Mucosa of descending colon (tissue), 3 donors: ENCODE data around the gene SMAD5. TPM values are rescaled to one million over a fixed set of nuclear protein-coding genes. Genes with fewer than 3 reads are reported as not detected.

Experiments
- ATAC-seq: fragments of 200-7000 bp; cut with Tn5 transposase; one replicate; pipeline ENCODE4 v1.9.1; 2020; ENCODE audit warnings: mild to moderate bottlenecking, moderate library complexity
- DNase-seq, 3 donors: peaks; one replicate each; pipeline ENCODE4 v3.0.0-alpha.2; 2020
- H3K36me3 ChIP-seq: fragments of 200-600 bp; one replicate; pipeline ENCODE4 v1.8.0; 2021; ENCODE audit warnings: low read depth, mild to moderate bottlenecking
- H3K4me1 ChIP-seq: fragments of 200-600 bp; one replicate; pipeline ENCODE4 v1.8.0; 2021; ENCODE audit warnings: low read depth, mild to moderate bottlenecking
- H3K4me3 ChIP-seq: fragments of 200-600 bp; one replicate; pipeline ENCODE4 v1.8.0; 2021; ENCODE audit warnings: mild to moderate bottlenecking
- H3K9me3 ChIP-seq: fragments of 200-600 bp; one replicate; pipeline ENCODE4 v1.8.0; 2021; ENCODE audit warnings: mild to moderate bottlenecking
- intact Hi-C, 2 donors: fragments of 100-400 bp; cut with DNase I in 1 of 2; cut with micrococcal nuclease in 1 of 2; formaldehyde crosslinking; loops; one replicate each; pipeline versions ENCODE4 v1.11.0 to v1.11.1; 2022; cut with DNase I, micrococcal nuclease
- total RNA-seq, 3 donors: library from RNA; stranded (reverse); fragmentation: NEBNext Ultra II Directional in 2 of 3; extraction: Animal tissue kit (Norgen Biotek cat#: 25700) in 2 of 3; gene quantifications; one replicate each; pipeline versions ENCODE4 v1.2.1 to v1.2.4, GENCODE V29; 2021 to 2023
- TF ChIP-seq, protein P1 (sequence below): fragments of 200-600 bp; IDR thresholded peaks from one replicate; pipeline ENCODE4 v1.8.0; 2022; ENCODE audit warnings: antibody characterized with exemption, mild to moderate bottlenecking
- donor health status: DM: no; HTN: no; CAD: no; lungs with moderate emphysema.
- donor health status: DM: no; HTN: no; CAD: no.
- donor health status: DM: no; HTN: yes; CAD: no.

SMAD5 gene
- total RNA-seq, 3 donors from 2014 or later = 39.7 to 79.8 (median 42.0) TPM

DNA sequence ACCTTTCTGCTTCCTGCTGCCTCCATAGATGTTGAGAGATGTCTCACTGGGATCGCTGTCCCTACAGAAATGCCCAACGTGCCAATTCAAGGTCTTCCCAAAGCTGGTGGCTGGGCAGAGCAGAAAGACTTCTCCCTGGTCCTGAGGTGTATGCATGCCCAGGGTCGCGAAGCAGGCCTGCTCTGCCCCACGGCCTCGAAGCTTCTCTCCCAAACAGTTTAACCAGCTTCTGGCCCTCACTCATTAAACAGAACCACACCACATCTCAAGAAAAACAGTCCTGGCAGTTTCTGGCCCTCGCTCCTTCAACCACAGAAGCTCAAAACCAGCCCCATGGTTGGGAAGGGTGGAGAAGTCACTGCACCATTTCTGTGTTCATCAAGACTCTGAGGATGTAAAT, 75.0 kb downstream of the SMAD5 start:
- H3K36me3 ChIP-seq = no peaks in the 10 kb centered on the region
- H3K4me3 ChIP-seq = no peak overlapping the region
- no peaks in the 10 kb centered on the region for H3K9me3 ChIP-seq
- TF ChIP-seq, protein P1, sequence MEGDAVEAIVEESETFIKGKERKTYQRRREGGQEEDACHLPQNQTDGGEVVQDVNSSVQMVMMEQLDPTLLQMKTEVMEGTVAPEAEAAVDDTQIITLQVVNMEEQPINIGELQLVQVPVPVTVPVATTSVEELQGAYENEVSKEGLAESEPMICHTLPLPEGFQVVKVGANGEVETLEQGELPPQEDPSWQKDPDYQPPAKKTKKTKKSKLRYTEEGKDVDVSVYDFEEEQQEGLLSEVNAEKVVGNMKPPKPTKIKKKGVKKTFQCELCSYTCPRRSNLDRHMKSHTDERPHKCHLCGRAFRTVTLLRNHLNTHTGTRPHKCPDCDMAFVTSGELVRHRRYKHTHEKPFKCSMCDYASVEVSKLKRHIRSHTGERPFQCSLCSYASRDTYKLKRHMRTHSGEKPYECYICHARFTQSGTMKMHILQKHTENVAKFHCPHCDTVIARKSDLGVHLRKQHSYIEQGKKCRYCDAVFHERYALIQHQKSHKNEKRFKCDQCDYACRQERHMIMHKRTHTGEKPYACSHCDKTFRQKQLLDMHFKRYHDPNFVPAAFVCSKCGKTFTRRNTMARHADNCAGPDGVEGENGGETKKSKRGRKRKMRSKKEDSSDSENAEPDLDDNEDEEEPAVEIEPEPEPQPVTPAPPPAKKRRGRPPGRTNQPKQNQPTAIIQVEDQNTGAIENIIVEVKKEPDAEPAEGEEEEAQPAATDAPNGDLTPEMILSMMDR = no peak
- intact Hi-C loops = no loop called here
- H3K4me1 ChIP-seq = no peaks in the 10 kb centered on the region
- no peak for ATAC-seq
- DNase-seq = no peak

DNA sequence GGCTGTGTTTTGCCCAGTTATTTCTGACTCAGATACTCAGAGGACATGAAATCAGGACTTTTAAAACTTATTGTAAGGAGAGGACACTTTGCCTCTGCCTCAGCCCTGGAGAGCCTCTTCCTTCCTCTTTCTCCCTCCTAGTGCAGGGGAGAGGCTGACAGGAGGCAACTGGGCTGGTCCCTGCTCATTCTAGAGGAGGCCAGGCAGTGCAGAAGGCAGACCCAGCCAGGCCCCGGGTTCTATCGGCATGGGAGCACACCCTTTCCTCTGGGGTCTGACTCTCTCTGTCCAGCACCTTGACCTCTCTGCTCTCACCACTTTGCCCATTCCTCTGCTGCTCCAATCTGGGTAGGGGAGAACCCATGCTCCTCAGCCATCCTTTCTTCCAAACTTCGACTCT, 76.3 kb downstream of the SMAD5 start:
- TF ChIP-seq, protein P1 = no peak
- Histone ChIP-seq H3K4me1 (no peaks in the 10 kb centered on the region), H3K36me3 (no peaks in the 10 kb centered on the region), H3K4me3 (no peak overlapping the region), H3K9me3 (no peaks in the 10 kb centered on the region)
- DNase-seq (no peak), ATAC-seq (no peak)
- intact Hi-C loops = no loop called here

DNA sequence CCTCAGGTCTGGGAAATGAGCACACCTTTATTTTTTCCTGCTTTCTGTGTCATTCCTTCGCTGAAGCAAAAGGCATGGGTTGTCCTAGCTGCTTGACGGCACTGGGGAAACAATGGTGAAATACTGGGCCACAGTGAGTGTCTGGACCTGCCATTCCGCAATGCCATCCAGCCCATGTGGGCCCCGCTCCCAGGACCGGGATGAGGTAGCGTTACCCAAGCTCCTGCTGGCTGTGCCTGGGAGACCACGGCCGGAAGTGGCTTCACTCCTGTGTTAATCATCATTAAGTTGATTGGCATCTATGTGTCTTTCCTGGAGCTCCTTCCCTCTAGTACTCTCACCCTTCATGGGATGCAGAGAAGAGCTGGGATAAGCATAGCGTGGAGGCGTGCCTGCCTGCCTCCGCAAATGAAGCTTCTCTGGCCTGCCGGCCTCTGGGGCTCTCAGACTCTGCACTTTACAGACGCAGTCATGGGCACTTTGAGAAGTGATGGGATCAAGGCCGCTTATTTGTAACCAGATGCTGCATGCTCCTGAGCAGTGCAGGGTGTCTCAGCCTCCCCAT, 76.8 kb downstream of the SMAD5 start:
- H3K36me3 ChIP-seq = no peaks in the 10 kb centered on the region
- ATAC-seq (no peak), DNase-seq (no peak)
- intact Hi-C loops = no loop called here
- TF ChIP-seq, protein P1 = no peak
- H3K4me3 ChIP-seq = no peak overlapping the region
- no peaks in the 10 kb centered on the region for H3K9me3 ChIP-seq
- H3K4me1 ChIP-seq = no peaks in the 10 kb centered on the region

DNA sequence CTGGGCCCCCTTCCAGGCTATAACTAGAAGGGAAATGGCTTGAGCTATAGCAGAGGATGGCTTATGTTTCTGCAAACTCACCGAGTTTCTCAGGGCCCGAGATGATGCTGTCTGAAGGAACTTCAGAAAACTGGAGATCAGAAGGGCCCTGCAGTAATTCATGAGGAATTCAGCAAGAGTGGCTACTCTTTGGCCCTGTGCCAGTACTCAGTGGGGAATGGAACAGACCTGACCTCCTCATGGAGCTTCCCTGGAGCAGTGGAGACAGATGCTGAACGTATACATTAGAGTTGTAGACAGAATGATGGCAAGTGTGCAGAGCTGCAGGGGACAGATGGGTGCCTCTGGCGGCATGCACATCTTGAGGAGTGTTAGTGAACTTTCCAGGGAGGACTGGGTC, 77.6 kb downstream of the SMAD5 start:
- Histone ChIP-seq H3K4me3 (no peak overlapping the region), H3K36me3 (no peaks in the 10 kb centered on the region), H3K9me3 (no peaks in the 10 kb centered on the region), H3K4me1 (no peaks in the 10 kb centered on the region)
- ATAC-seq (no peak), DNase-seq (no peak)
- intact Hi-C loops = loop anchor here in 1 of 2 donors (5.0 kb wide), 2 partner anchors 263 to 323 kb away; no protein-coding TSS in a partner anchor
- TF ChIP-seq, protein P1 = no peak

DNA sequence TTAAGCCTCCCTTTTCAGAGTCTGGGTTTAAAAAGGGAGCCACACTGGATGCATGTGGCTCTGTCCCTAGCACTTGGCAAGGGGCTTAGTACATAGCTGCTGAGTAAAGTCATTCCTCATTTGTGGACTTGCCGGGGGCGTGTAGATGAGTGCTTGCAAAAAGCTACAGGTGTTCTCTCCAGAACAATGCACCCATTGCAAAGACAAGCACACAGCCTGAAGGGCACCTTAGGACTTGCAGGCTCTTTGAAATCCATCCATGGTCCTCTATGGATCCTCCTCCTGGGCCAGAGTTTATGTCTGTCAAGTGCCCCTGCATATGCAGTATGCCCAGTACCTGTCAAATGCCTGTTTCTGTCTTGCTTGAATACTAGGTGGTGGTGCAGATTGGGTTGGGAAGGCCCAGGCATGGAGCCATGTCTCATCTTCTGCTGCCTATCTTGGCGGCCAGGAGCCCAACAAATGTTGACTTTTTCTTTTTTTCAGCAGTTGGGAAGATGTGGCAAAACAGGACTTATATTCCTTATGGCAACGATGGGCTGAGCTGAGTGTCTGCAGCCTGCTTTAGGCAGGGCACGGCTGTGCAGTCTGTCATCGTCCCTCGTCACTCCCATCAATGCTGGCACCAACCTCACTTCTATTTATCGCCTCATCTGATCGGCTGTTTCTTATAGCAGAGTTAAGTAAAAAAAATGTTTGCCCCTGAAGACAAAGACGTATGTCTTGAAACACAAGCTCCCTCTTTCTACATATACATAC, 78.8 kb downstream of the SMAD5 start:
- Histone ChIP-seq H3K9me3 (no peaks in the 10 kb centered on the region), H3K36me3 (no peaks in the 10 kb centered on the region), H3K4me3 (no peak overlapping the region), H3K4me1 (no peaks in the 10 kb centered on the region)
- DNase-seq (no peak), ATAC-seq (no peak)
- intact Hi-C loops = loop anchor here (1.0 to 5.0 kb wide), 3 partner anchors 264 to 324 kb away; no protein-coding TSS in a partner anchor
- TF ChIP-seq, protein P1 = no peak
